ENCODE measurements around the gene ARID1A. TPM values are rescaled to one million over a fixed set of nuclear protein-coding genes. Genes with fewer than 3 reads are reported as not detected.

Gene ARID1A
- total and polyA plus RNA-seq, 2 of the 4 experiments (the other 2 are of a cell fraction) = 14.0 to 40.7 TPM

GRCh38 chr1:26692793-26693490, 2.9 kb upstream of the ARID1A start:
- H3K36me3 ChIP-seq (ENCODE audit: control insufficient read depth, insufficient read depth, low read length) = no peaks in the 10 kb centered on the region
- ChIA-PET CTCF (interaction anchor here (0.5 to 1.5 kb wide), 6 partner anchors 16 to 96 kb away, joined by 3 to 6 read pairs (median 4); no protein-coding TSS in a partner anchor), POLR2A (ENCODE audit: unreplicated experiment) (interaction anchor here (1.3 to 3.7 kb wide), 2 partner anchors 11 to 96 kb away, joined by 3 to 13 read pairs; partner anchors contain the start of gene PIGV)
- 0% methylated on average over 7 of the region's 34 CpGs; no CpG with 5 or more reads in 1 of the 2 experiments for WGBS, 2 experiments (ENCODE audit: extremely low coverage in 2 of 2, insufficient read length in 1 of 2)
- peak; percentile 48 for ATAC-seq (ENCODE audit: low read depth)
- H3K23ac ChIP-seq (ENCODE audit: low read depth, low read length) = peak overlapping the region; percentile 98
- H2BK5ac ChIP-seq (ENCODE audit: low read depth, low read length, poor library complexity, severe bottlenecking) = peak overlapping the region; percentile 86
- in situ Hi-C loops (cut with MboI; ENCODE audit: low sequenced_read_pairs) (loop anchor here (5.0 kb wide), 1 partner anchor 94 kb away; the partner anchor contains the start of gene PIGV), dilution Hi-C loops (cut with HindIII; ENCODE audit: low sequenced_read_pairs, unreplicated experiment) (no loop called here), intact Hi-C loops (cut with micrococcal nuclease) (loop anchor here (1.0 to 10.0 kb wide), 2 partner anchors 96 to 172 kb away; partner anchors contain the start of gene SFN)
- H2AK9ac ChIP-seq (replicated peaks; ENCODE audit: low read depth, low read length, poor library complexity) = peak overlapping the region; percentile 93
- H3K27me3 ChIP-seq (ENCODE audit: control insufficient read depth, insufficient read depth, low read length) = no peaks in the 10 kb centered on the region
- H4K91ac ChIP-seq (ENCODE audit: insufficient read depth, low read depth, low read length) = peak overlapping the region; percentile 80
- TF ChIP-seq, protein P1, sequence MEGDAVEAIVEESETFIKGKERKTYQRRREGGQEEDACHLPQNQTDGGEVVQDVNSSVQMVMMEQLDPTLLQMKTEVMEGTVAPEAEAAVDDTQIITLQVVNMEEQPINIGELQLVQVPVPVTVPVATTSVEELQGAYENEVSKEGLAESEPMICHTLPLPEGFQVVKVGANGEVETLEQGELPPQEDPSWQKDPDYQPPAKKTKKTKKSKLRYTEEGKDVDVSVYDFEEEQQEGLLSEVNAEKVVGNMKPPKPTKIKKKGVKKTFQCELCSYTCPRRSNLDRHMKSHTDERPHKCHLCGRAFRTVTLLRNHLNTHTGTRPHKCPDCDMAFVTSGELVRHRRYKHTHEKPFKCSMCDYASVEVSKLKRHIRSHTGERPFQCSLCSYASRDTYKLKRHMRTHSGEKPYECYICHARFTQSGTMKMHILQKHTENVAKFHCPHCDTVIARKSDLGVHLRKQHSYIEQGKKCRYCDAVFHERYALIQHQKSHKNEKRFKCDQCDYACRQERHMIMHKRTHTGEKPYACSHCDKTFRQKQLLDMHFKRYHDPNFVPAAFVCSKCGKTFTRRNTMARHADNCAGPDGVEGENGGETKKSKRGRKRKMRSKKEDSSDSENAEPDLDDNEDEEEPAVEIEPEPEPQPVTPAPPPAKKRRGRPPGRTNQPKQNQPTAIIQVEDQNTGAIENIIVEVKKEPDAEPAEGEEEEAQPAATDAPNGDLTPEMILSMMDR (conservative IDR thresholded peaks at IDR 0.05; ENCODE audit: low read depth, low read length) = peak; percentile 12; the same call in 1 of the 2 replicates
- TF ChIP-seq RCOR1 (IDR thresholded peaks at IDR 0.05; ENCODE audit: insufficient replicate concordance, low read length) = no peak
- TF ChIP-seq POLR2A (IDR thresholded peaks at IDR 0.05; ENCODE audit: low read depth, low read length) = peak; percentile 58
- TF ChIP-seq MXI1 (IDR thresholded peaks at IDR 0.05; ENCODE audit: borderline replicate concordance, low read depth, low read length) = peak; percentile 20; the same call in 1 of the 2 replicates
- TF ChIP-seq CHD1 (IDR thresholded peaks at IDR 0.05; ENCODE audit: low read depth, low read length) = peak; percentile 66; the same call in 1 of the 2 replicates
- peak; percentile 32 for TF ChIP-seq RAD21 (IDR thresholded peaks at IDR 0.05; ENCODE audit: low read length)
- TF ChIP-seq MAZ (IDR thresholded peaks at IDR 0.05; ENCODE audit: borderline replicate concordance, low read depth, low read length) = peak; percentile 77; the same call in 1 of the 2 replicates
- TF ChIP-seq MAFK (IDR thresholded peaks at IDR 0.05; ENCODE audit: low read depth, low read length) = no peak
- TF ChIP-seq BHLHE40 (IDR thresholded peaks at IDR 0.05; ENCODE audit: low read depth, low read length) = no peak; the same call in 1 of the 2 replicates
- no peak for TF ChIP-seq CEBPB (IDR thresholded peaks at IDR 0.05; ENCODE audit: low read depth, low read length)
- peak overlapping the region; percentile 28 for H3K18ac ChIP-seq (ENCODE audit: low read depth, low read length)
- peak overlapping the region; percentile 22 to 93 for H4K8ac ChIP-seq (ENCODE audit: low read depth in 2 of 2, low read length in 2 of 2)
- H3K4me1 ChIP-seq (ENCODE audit: control insufficient read depth, insufficient read depth, low read length) = peaks cover 10% of the 10 kb centered on the region
- peak overlapping the region; percentile 46; the same call in 1 of the 3 replicates for H2BK15ac ChIP-seq (ENCODE audit: low read depth, low read length)
- H3K9me1 ChIP-seq (ENCODE audit: insufficient read depth, low read length) = no peaks in the 10 kb centered on the region
- peaks cover 7 to 16% of the 10 kb centered on the region in 2 experiments; a peak in 3 of 4 replicates for H3K79me1 ChIP-seq (ENCODE audit: low read depth in 1 of 2, low read length in 2 of 2)
- BruUV-seq (replicated peaks) = no TSS peak
- no peaks in the 10 kb centered on the region for H3K9me3 ChIP-seq (ENCODE audit: control insufficient read depth, insufficient read depth, low read length)
- peak overlapping the region; percentile 31 for H2AK5ac ChIP-seq (ENCODE audit: low read depth, low read length)
- DNase-seq = peak; percentile 99
- peak overlapping the region; percentile 74 for H3K9ac ChIP-seq (ENCODE audit: low read depth, low read length)
- peak overlapping the region; percentile 65 for H2BK120ac ChIP-seq (ENCODE audit: low read depth, low read length)
- peak overlapping the region; percentile 87 for H3K4ac ChIP-seq (ENCODE audit: low read depth, low read length)
- peak overlapping the region; percentile 85 for H3K56ac ChIP-seq (ENCODE audit: extremely low read depth, insufficient read depth, low read length)
- peak overlapping the region; percentile 82 for H3K27ac ChIP-seq (ENCODE audit: insufficient read depth, low read length)
- H3K4me3 ChIP-seq (ENCODE audit: insufficient read depth, low read depth, low read length) = peak overlapping the region; percentile 47
- 0 out of 2 replicates have a peak overlapping the region, but pooled peaks have one; percentile 6 for H2BK20ac ChIP-seq (ENCODE audit: low read depth, low read length)
- peak overlapping the region; percentile 17; the same call in 1 of the 2 replicates for H4K5ac ChIP-seq (ENCODE audit: low read depth, low read length)
- peaks cover 5% of the 10 kb centered on the region for H4K20me1 ChIP-seq (ENCODE audit: insufficient read depth, low read length)
- peak overlapping the region; percentile 98 for H3K14ac ChIP-seq (replicated peaks; ENCODE audit: low read depth, low read length)
- peak overlapping the region; percentile 86 for H2AFZ ChIP-seq (replicated peaks; ENCODE audit: low read length, poor library complexity)
- H3K4me2 ChIP-seq (ENCODE audit: low read depth, low read length) = peak overlapping the region; percentile 68
